ENCODE data around the gene ARL6IP1. TPM values are rescaled to one million over a fixed set of nuclear protein-coding genes. Genes with fewer than 3 reads are reported as not detected.

The ARL6IP1 gene
- total and polyA plus RNA-seq, 8 donors, result 28.9 to 82.3 (median 42.3) TPM

DNA sequence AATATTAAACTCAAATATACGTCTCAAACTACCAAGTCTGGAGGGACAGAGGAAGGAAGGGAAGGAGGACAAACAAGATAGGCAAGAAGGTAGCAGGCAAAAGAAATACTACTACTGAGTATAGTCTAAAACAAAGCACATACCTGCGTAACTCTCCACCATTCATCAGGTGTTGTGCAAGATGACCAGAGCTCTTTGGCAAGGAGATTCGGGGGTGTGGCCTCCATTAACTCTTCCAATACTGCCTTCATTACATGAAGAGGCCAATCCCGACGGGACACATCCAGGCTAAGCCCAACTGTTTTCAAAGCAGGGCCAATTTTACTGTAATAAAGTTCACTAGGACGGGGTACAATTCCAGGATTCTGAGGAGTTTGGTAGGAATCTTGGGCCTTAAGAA, 38.2 kb upstream of the ARL6IP1 start:
- no peak for FAIRE-seq
- peaks cover 4 to 50% (median 32%) of the 10 kb centered on the region in 3 donors for H3K36me3 ChIP-seq
- H3K27me3 ChIP-seq, result no peaks in the 10 kb centered on the region
- peak in 1 of 6 donors; percentile 19 for DNase-seq
- ATAC-seq, result peak in 3 of 4 donors; percentile 47 to 77 (median 50)
- TF ChIP-seq, protein P1, sequence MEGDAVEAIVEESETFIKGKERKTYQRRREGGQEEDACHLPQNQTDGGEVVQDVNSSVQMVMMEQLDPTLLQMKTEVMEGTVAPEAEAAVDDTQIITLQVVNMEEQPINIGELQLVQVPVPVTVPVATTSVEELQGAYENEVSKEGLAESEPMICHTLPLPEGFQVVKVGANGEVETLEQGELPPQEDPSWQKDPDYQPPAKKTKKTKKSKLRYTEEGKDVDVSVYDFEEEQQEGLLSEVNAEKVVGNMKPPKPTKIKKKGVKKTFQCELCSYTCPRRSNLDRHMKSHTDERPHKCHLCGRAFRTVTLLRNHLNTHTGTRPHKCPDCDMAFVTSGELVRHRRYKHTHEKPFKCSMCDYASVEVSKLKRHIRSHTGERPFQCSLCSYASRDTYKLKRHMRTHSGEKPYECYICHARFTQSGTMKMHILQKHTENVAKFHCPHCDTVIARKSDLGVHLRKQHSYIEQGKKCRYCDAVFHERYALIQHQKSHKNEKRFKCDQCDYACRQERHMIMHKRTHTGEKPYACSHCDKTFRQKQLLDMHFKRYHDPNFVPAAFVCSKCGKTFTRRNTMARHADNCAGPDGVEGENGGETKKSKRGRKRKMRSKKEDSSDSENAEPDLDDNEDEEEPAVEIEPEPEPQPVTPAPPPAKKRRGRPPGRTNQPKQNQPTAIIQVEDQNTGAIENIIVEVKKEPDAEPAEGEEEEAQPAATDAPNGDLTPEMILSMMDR (IDR thresholded peaks at IDR 0.05), result no peak
- 52 to 67% methylated on average over 6 of the region's 6 CpGs for WGBS, 2 donors
- no peak overlapping the region for H3K27ac ChIP-seq
- H3K4me1 ChIP-seq, result no peaks in the 10 kb centered on the region
- H3K9me3 ChIP-seq, result no peaks in the 10 kb centered on the region
- intact Hi-C loops (cut with DNase I), result no loop called here
- no peak overlapping the region for H3K4me3 ChIP-seq

DNA sequence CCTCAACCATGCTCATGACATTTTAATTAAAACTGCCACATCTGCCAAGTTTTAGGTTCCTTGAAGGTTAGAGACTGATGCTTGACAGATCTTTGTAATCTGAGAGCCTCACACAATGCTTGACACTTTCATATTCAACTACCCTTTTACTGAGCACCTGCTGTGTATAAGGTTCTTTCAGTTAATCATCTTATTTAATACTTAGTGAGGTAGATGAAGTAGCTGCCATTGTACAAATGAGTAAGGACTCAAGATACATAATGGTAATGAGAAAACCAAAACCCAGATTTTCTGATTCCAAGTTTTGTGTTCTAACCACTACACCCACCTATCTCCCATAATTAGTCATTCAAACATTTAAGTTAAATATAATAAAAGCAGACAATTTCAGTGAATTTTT, 35.4 kb upstream of the ARL6IP1 start:
- DNase-seq (no peak), FAIRE-seq (no peak), ATAC-seq (no peak)
- Histone ChIP-seq H3K9me3 (no peaks in the 10 kb centered on the region), H3K27ac (no peak overlapping the region), H3K36me3 (peaks cover 7 to 79% (median 48%) of the 10 kb centered on the region in 3 donors), H3K4me3 (no peak overlapping the region), H3K4me1 (no peaks in the 10 kb centered on the region), H3K27me3 (no peaks in the 10 kb centered on the region)
- TF ChIP-seq, protein P1 (IDR thresholded peaks at IDR 0.05), result no peak
- intact Hi-C loops (cut with DNase I), result no loop called here

GRCh38 chr16:18834864-18835263, 33.5 kb upstream of the ARL6IP1 start:
- Histone ChIP-seq H3K27ac (no peak overlapping the region), H3K9me3 (no peaks in the 10 kb centered on the region), H3K27me3 (no peaks in the 10 kb centered on the region), H3K4me1 (no peaks in the 10 kb centered on the region), H3K36me3 (peaks cover 7 to 86% (median 48%) of the 10 kb centered on the region in 3 donors), H3K4me3 (no peak overlapping the region)
- 82 to 94% methylated on average over 4 of the region's 4 CpGs for WGBS, 2 donors
- DNase-seq (no peak), ATAC-seq (no peak), FAIRE-seq (no peak)
- TF ChIP-seq, protein P1 (IDR thresholded peaks at IDR 0.05), result no peak
- intact Hi-C loops (cut with DNase I), result no loop called here

DNA sequence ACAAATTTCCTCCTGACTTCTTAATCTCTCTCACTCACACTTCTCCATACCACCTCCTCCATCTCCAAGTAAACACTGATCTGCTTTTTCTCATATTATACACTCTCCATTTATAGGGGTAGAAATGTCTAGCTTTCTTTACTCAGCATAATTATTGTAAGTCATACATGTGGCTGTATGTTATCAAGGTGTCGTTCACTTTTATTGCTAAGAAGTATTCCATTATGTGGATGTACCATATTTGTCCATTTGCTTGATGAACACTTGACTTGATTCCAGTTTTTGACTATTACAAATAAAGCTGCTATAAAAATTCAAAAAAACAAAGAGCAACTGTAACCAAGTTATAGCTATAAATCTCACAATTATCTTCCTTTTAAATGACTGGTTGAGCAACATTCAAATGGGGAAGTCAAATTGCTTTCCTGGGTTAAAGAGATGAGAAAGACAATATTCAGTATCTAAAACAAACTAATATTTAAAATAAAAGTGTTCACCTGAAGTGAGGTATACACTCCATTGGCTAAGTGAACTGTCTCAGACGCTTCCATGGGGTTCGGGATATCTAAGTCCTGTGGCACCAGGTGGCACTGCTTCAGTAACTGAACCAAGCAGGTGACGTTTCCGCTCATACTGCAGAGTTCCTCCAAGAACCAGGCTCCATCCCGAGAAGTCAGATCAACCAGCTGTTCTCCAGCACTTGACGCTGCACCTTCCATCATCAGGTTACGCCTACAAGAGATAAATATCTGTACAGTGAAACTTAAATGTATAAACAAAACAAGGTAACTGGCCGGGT, 32.6 kb upstream of the ARL6IP1 start:
- Histone ChIP-seq H3K4me3 (no peak overlapping the region), H3K27ac (no peak overlapping the region), H3K4me1 (no peaks in the 10 kb centered on the region), H3K36me3 (peaks cover 7 to 96% (median 48%) of the 10 kb centered on the region in 3 donors), H3K9me3 (no peaks in the 10 kb centered on the region), H3K27me3 (no peaks in the 10 kb centered on the region)
- TF ChIP-seq, protein P1 (IDR thresholded peaks at IDR 0.05), result no peak
- ATAC-seq (no peak), FAIRE-seq (no peak), DNase-seq (no peak)
- 91 to 92% methylated on average over 9 of the region's 9 CpGs for WGBS, 2 donors
- intact Hi-C loops (cut with DNase I), result no loop called here

- no peak for ATAC-seq
- H3K4me3 ChIP-seq, result no peak overlapping the region
- intact Hi-C loops (cut with DNase I), result no loop called here
- H3K27ac ChIP-seq, result no peak overlapping the region
- H3K36me3 ChIP-seq, result peaks cover 7 to 97% (median 44%) of the 10 kb centered on the region in 3 donors
- H3K27me3 ChIP-seq, result no peaks in the 10 kb centered on the region
- TF ChIP-seq, protein P1 (IDR thresholded peaks at IDR 0.05), result no peak
- no peak for DNase-seq
- FAIRE-seq, result no peak
- H3K9me3 ChIP-seq, result no peaks in the 10 kb centered on the region
- no peaks in the 10 kb centered on the region for H3K4me1 ChIP-seq
- 88 to 94% methylated on average over 8 of the region's 8 CpGs for WGBS, 2 donors
These were observed 31.3 kb upstream of the ARL6IP1 start for GRCh38 chr16:18832613-18833012.

Measured in pancreas (tissue), 10 donors.